Fibroblast of skin of back (primary cell): Measurements from ENCODE around the gene ADAMTS16.

Experiments used
- DNase-seq: peaks from one replicate; pipeline ENCODE4 v3.0.0-alpha.2; 2013

The ADAMTS16 gene

DNA sequence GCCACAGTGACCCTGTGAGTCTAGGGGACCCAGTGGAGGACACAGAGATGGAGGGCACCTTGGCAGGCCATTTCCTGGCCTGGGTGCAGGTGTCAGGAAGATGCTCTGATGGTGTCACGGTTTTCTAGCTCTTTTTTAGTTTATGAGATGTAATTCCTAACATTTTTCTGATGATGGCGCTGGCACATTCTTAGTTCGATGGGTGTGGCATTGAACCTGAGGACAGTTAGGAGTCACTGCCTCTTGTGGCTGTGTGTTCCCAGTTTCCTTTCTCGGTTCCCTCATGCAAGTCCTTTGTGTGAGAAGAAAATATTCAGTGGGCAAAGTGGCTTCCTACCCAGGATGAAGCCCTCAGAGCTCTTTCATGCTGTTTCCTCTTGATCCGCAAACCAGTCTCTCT is 152.9 kb downstream of the ADAMTS16 start:
- no peak for DNase-seq

DNA sequence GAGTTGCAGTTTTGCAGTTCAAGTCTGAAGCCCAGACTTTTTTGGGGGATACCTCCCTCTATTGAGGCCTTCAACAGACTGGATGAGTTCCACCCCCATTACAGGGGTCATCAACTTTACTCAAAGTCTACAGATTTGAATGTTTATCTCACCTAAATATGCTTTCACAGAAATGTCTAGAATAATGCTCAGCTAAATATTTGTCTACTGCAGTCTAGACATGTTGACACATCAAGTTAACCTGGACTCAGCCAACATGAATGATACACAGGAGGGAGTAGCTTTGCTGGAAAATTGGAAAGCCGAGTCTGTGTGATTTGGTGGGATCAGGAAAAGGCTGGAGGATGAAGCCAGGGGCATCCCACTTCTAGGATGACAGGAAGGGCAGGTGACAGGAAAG is 154.3 kb downstream of the ADAMTS16 start:
- DNase-seq = no peak

DNA sequence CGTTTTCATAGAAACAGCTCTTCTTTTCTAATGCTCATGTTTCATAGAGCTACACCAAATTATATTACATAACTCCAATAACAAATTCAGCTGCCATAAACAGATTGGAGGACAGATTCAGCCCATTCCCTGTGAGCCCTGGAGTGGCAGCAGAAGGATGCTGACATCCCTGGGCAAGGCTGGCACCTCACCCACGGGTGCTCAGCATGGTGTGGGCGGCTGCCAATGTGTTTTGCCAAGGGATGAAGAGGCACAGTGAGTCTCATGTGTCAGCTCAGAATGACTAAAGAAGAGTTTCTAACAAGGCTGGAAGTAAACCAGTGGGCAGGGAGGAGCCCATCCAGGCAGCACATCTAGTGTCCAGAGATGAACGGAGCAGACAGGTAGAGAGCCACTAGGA is 155.2 kb downstream of the ADAMTS16 start:
- no peak for DNase-seq

DNA sequence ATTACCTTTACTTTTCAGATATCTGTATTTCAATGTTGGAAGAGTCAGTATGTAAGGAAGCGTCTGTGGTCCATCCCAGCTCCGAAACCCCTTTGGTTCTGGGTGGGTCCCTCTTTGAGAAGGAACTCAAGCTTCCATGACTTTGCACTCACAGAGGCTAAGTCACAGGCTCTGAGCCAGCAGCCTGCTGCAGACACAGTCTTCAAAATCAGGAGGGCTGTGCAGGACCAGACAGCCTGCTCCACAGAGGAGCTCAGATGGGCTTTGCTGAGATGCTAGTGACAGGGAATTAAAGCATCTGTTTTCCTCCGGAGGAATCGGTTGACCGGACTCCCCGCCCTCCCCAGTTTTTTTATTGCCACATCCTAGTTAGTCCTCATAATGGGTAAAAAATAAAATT is 155.9 kb downstream of the ADAMTS16 start:
- no peak for DNase-seq

DNA sequence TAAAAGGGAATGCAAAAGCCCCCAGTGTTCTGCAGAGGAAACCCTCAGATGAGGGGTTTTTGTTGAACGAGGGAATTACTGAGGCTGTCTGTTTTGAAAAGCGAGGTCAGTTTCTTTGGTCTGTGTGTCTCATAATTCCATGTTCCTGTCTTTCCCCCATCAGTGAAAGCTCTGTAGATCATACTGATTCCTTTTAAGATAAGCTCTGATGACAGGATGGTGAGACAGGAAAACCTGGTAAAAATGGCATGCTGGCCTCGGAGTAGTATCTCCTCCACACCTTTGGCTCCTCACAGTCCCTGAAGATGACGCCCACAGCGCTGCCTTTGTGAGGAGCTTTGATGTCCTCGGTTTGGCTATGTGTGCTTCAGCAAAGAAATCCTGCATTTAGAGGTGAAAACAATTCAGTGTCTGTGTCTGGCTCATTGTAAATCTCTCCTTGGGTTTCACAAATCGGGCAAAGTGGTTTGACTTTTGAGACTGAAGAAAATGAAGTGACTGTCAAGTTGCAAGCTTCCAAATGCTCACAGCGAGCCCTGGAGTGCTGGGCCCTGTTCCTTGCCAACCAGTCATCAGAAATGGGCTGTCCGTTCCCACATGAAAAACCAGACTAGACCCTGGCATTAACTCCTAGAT is 157.4 kb downstream of the ADAMTS16 start:
- DNase-seq = no peak

DNA sequence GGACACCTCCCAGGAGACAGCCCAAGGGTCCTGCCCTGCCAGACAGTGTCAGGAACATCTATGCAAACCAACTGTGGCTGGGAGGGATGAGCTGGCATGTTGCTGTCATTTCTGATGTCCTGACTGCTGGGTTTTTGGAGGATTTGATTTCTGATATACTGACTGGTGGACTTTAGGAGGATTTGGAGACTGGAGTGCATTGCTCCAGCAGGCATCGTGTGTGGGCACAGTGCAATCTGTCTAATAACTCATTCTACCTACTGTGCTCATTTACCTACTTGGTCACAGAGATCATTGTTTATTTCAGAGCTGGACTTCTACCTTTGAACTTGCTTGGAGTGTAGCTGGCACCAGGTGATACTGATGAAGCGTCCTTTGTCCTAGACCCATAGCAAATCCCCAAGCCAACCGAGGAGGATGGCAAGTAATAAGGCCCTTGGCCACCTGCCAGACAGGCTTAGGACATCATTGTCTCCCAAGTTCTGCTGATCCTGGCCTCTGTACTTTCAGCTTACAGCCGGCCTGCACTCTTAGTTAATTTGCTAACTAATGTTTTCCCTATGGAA is 158.0 kb downstream of the ADAMTS16 start:
- no peak for DNase-seq

DNA sequence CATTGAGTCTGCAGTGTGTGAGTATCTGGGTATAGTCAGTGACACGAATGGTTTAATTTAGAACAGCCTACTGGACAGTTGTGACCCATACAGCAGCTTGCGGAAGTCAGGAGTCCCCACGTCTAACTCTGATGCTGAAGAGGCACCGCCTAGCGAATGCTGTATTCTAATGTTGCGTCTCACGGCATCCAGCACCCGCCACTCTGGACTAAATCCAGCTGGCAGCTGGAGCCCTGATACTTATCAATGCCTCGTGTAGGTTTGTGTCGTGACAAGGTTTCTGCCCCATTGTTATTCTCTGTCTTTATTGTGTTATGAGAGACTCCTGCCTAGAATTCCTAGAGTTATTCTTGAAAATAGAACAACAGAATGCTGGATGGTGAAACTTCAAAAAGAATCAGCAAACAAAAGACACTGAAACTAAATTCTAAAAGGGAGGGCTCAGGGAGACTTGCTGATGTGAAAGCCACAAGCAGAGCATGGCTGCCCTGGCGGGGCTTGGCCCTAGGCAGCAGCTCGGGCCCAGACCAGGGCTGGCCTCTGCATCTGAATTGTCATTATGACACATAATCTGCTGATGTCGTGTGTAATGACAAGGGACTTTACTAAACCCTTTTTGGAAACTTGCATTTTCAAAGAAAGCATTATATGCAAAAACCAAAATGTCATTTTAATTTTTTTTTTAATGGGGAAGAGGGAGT is 158.9 kb downstream of the ADAMTS16 start:
- DNase-seq = no peak

DNA sequence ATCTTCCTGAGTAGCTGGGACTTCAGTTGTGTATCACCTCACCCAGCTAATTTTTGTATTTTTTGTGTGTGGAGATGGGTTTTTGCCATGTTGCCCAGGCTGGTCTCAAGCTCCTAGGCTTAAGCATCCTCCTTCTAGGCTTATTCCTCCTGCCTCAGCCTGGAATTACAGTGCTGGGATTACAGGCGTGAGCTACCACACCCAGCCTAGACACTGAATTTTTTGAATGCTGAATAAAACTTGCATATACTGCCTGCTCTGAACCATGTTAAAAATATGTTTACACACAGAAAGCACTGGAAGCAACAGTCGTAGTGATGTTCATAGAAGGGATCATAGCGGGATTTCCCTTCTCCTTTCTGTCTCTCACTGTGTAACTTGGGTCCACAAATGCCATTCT is 161.0 kb downstream of the ADAMTS16 start:
- no peak for DNase-seq

DNA sequence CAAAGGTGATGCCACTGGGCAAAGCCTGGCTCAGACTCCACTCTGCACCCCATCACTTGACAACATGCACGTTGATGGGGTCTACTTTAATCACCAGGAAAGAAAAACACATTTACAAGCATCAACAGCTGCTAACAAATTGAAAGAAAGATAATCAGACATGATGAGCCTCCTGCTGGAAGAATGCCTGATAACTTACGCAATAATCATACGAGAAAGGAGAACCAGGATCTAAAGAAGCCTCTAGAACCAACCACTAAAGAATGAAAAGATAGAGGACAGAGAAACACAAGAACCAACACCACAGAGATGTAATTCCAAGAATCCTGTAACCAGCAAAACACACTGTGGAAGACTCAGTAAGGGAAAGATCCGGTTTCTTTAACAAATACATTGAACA is 162.1 kb downstream of the ADAMTS16 start:
- DNase-seq = no peak

DNA sequence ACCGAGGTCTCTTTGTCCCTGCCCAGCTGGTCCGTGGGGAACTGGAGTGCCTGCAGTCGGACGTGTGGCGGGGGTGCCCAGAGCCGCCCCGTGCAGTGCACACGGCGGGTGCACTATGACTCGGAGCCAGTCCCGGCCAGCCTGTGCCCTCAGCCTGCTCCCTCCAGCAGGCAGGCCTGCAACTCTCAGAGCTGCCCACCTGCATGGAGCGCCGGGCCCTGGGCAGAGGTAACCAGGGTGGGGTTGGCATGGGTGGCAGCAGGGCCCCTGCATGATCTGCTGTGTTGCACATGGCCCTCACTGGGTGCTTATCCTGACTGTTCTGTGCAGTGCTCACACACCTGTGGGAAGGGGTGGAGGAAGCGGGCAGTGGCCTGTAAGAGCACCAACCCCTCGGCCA is 163.1 kb downstream of the ADAMTS16 start:
- no peak for DNase-seq

DNA sequence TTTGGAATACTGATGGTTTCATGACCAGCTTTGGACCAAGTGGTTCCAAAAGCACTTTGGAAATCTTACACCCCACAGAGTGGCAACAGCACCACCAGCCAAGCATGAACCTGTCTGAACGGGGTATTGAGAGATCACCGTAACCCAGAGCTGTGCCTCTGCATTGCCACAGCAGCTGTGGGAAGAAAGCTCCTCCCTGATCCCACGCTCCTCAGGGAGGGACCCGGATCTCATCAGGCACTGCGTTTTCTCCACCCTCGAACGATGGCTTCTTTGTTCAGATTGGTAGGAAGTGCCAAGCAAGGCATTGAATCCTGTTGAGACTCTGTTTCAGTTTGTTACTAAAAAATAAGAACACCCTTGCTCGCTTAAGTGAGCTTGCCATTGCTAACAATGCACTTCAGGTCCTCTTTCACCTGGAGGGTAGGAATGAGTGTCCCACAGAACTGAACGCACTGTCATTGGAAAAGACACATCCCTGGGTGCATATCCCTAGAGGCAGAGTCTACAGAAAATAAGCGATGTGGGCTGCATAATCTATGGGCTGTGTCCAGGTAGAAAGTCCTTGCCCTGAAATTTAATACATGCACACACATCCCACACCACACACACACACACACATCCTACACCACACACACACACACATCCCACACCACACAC is 164.4 kb downstream of the ADAMTS16 start:
- peak; percentile 29 for DNase-seq

DNA sequence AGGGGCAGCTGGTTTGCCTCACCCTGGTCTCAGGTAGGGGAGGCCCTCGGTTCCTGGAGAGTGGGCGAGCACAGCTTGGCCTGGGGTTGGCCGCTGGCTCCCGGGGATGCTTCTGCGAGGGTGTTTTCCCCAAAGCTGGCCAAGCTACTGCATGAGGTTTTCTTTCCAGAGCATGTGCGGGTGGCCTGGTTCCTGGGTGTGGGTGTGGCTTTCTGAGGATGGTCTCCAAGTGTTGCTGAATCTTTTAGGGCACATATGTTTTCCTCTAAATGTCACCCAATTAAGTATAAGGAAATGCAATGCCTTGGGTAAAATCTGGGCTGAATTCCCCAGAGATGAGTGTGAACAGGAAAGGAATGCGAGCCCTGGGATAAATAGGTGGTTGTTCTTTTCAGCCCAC is 166.6 kb downstream of the ADAMTS16 start:
- DNase-seq = peak; percentile 85

DNA sequence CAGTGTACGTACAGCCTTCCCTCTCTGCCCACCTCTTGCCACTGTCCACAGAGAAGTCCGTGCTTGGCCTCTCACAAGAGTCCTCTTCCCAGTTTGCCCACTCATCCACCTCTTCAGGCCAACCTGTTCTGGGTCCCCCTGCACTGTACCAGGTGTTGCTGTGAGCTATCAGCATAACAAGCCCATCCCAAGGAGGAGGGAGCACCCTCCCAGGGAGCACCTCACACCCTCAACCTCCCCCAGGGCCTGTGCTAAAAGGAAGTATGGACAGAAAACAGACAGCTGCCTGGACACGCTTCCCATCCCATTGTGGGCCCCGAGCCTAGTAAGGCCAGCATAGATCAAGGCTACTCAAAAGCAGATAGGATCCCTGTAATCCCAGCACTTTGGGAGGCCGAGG is 168.2 kb downstream of the ADAMTS16 start:
- no peak for DNase-seq

DNA sequence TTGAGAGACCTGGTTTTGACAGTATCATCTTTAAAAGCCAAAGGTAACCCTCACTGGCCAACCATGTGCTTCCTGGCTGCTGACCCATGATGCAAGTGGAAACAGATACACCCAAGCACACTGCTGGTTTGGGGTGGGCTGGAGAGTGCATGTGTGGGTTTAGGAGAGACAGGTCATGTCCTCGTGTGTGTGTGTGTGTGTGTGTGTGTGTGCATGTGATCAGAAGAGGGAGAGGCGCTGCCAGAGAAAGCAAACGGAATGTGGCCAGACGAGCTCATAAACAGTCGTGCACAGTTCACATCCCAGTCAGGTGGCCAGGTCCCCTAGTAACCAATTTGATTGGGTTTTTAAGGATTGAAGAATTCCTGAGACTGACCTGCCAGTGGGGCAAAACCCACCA is 169.5 kb downstream of the ADAMTS16 start:
- no peak for DNase-seq

DNA sequence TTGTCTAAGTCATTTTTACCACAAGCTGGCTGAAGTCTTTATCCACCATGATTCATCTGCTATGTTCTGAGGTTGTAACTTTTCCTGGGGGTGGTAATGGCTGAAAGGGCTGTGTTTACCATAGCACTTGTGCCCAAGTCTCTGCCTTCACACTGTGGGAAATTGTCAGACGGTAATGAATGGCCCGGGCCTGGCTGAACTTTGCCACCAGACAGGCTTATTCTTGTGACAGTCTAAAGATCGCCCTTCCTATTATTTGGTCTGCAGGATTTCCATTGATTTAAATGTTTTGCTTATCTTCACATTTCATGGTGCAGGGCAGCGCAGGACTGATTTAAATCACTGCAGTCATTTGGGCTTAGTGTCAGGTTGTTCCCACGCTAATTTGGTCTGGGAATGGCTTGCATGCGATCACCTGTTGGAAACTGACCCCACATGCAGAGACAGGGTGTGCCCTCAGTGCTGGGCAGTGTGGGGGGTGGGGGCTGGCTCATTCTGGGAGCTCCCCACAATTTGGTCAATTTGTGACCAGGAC is 173.0 kb downstream of the ADAMTS16 start:
- DNase-seq = peak; percentile 60

DNA sequence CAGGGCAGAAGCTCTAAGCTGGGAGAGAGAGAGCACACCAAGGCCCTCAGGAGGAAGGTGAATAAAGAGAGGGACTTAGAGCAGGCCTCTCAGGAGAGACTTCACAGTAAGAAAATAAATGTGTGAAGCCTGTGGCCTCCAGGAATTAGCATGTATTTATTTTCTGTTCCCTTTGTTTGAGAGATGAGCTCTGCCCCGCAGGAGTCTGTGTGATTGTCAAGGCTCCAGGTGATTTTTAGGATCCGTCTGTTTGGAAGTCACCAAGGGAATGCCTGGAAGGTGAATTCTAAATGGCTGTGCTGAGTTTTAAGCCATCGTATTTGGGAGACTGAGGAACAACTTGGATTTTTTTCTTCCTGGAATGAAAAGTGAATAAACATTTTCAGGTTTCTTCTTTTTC is 174.0 kb downstream of the ADAMTS16 start:
- no peak for DNase-seq

DNA sequence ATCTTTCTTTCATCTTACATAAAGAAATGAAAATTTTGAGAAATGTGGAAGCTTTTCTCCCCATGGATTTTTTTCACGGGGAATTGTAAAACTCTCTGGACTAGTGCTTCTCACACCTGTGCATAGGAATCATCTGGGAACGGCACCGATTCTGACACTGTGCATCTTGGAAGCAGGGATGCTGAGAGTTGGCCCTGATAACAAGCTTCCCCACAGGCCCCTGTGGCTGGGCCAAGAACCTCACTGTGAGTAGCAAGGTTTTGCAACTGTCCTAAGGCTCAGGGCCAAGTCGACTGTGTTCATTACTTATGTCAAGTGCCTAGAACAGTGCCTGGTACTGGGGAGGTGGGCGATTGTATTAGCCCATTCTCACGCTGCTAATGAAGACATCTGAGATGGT is 174.5 kb downstream of the ADAMTS16 start:
- no peak for DNase-seq

DNA sequence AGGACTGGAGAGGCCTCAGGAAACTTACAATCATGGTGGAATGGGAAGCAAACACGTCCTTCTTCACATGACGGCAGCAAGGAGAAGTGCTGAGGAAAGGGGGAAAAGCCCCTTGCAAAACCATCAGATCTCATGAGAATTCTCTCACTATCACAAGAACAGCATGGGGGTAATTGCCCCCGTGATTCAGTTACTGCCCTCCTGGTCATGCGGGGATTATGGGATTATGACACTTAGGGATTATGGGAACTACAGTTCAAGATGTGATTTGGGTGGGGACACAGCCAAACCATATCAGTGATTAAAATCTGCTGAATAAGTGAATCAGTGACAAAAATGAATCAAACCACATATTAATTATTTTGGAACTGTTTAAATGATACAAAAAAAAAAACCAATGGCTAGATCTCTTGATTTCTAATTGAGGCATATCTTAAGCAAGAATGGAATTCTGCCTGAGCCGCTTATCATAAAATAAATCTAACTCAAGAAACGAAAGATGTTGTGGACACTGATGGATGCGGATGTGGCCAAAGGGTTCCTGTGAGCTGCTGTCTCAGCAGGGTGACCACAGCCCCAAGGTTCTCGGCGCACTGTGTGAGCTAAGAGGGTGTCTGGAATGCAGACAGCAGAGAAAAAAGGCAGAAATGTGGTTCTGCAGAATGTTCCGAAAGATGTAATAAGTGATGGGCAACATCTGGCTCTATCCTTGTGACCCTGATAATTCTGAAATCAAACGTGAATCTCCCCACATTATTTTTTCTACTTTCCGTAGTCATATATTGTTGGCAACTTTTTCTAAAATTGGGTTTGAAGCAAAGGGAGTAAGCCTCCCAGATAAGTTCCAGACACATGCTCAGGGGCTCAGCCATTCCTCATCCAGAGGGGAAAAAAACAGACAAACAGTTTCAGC is 175.2 kb downstream of the ADAMTS16 start:
- DNase-seq = no peak

DNA sequence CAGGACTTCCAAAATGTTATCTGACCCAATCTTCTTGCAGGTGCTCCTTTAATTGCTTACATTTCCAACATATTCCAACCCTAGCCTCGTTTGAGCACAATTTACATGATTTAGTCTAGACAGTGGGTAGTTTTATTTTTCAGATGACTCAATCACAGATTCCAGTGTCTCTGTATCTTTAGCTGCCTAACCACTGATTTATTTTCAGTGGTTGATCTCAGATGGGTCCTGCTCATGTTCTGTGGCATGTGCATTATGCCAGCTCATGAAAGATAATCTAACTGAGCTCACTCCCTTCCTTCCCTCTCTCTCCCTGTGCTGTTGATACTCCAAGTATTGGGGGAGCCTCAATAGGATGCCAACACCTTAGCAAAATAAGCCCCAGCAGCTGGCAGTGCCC is 176.2 kb downstream of the ADAMTS16 start:
- peak; percentile 74 for DNase-seq

DNA sequence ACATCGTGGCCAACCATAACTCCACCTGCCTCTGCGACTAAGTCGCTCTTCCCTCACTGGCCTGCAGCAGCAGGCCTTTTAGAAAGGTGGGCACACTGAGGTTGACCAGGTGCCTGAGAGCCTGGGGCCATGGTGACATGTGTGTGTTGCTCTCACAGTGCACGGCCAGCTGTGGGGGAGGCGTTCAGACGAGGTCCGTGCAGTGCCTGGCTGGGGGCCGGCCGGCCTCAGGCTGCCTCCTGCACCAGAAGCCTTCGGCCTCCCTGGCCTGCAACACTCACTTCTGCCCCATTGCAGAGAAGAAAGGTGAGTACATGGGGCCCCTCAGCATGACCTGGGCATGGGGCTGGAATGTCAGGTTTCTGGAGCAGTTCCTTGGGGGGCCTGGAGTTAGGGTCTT is 177.8 kb downstream of the ADAMTS16 start:
- DNase-seq = no peak

DNA sequence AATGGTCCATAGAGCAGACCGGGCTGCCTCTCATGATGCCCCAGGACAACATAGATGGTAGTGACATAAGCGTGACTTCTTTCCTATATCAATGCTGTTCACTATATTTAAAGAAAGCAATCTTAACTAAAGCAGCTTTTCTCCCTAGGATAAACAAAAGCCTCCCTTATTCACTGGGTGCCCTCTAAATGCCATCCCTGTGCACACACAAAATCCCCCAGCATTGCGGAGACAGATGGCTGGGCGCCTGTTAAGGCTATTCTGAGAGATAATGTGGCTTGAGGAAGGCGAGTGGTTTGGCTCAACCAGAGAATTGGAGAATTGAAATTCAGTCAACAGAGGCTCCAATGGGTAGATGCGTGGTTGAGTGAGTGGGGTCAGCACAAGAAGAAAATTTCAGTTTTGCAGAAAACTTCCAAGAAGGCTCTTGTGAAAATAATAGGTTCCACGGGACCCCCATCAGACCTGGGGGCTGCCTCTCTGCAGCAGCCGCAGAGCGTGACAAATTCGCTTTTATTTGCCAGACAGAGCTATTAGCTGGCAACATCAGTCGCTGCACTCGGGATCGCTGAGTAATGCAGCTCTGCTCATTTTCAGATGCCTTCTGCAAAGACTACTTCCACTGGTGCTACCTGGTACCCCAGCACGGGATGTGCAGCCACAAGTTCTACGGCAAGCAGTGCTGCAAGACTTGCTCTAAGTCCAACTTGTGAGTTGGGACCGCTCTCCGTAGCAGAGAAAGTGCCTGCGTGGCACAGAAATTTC is 178.5 kb downstream of the ADAMTS16 start:
- no peak for DNase-seq
